GM21825 (cell line): ENCODE results near the gene KPTN.

Experiments
- ATAC-seq: cut with Tn5 transposase; IDR thresholded peaks from one replicate; pipeline ENCODE4 v1.9.1; 2021; ENCODE audit warnings: mild to moderate bottlenecking, moderate library complexity; ENCODE audit not compliant: unreplicated experiment

KPTN gene

GRCh38 chr19:47483800-47484690, at the start of gene KPTN:
KPTN (minus strand) TSS chr19:47484219; CDS start chr19:47484160, 59 bp downstream.
- peak; percentile 54 for ATAC-seq

GRCh38 chr19:47531640-47532387, 47.8 kb upstream of the KPTN start:
- ATAC-seq, result no peak

GRCh38 chr19:47529018-47529742, 45.2 kb upstream of the KPTN start:
- ATAC-seq, result no peak

GRCh38 chr19:47526798-47527197, 42.8 kb upstream of the KPTN start:
- no peak for ATAC-seq

- no peak for ATAC-seq
Observed at GRCh38 chr19:47523473-47523872, 39.5 kb upstream of the KPTN start.

GRCh38 chr19:47521473-47522180, 37.6 kb upstream of the KPTN start:
- no peak for ATAC-seq

- no peak for ATAC-seq
Observed at GRCh38 chr19:47520839-47521238, 36.8 kb upstream of the KPTN start.

- no peak for ATAC-seq
Observed at GRCh38 chr19:47520343-47520806, 36.4 kb upstream of the KPTN start.

- ATAC-seq, result no peak
Observed at GRCh38 chr19:47518854-47519253, 34.8 kb upstream of the KPTN start.

- no peak for ATAC-seq
Observed at GRCh38 chr19:47518139-47518538, 34.1 kb upstream of the KPTN start.

GRCh38 chr19:47514869-47515588, 31.0 kb upstream of the KPTN start, which contains the start of gene NAPA:
NAPA (minus strand) TSS chr19:47515063; CDS start chr19:47514940, 123 bp downstream.
- ATAC-seq, result peak; percentile 73

- ATAC-seq, result peak; percentile 2
Observed at GRCh38 chr19:47514151-47514868, 30.3 kb upstream of the KPTN start.

GRCh38 chr19:47512948-47513319, 28.9 kb upstream of the KPTN start:
- no peak for ATAC-seq

- ATAC-seq, result no peak
Observed at GRCh38 chr19:47512183-47512947, 28.3 kb upstream of the KPTN start.

GRCh38 chr19:47511681-47512080, 27.7 kb upstream of the KPTN start:
- ATAC-seq, result no peak

- no peak for ATAC-seq
Observed at GRCh38 chr19:47511128-47511517, 27.1 kb upstream of the KPTN start.

GRCh38 chr19:47510516-47511127, 26.6 kb upstream of the KPTN start:
- no peak for ATAC-seq

- ATAC-seq, result no peak
Observed at GRCh38 chr19:47509973-47510372, 26.0 kb upstream of the KPTN start.
